T-helper 2 cell treated with Interferon-gamma antibody and Interleukin-4, amounts not matched to agents 100 ng/mL and 5 ng/mL, for 36 hours (primary cell): ENCODE measurements around the gene PSEN1. TPM values are rescaled to one million over a fixed set of nuclear protein-coding genes. Genes with fewer than 3 reads are reported as not detected.

ENCODE experiments used
- intact Hi-C: fragments of 100-400 bp; cut with micrococcal nuclease; formaldehyde crosslinking; loops from one replicate; pipeline ENCODE4 v1.15.1; 2023
- total RNA-seq: library from RNA; stranded (reverse); gene quantifications from 2 replicates; pipeline ENCODE4 v1.2.3, GENCODE V29; 2022

Gene PSEN1
- total RNA-seq, 1 donor from 2014 or later: 44.1 TPM

DNA sequence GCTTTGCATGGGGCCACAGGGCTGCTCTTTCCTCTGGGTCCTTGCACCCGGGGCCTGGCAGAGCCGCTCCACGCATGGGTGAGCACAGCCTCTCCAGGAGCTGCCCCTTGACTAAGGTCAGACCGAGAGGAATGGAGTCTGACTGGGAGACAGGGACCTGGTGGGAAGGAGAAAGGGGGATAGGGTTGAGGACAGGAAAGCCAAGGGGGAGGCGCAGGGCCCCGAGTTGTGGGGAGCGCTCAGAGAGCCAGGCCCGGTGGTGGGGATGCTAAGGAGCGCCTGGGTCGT, 117.0 kb downstream of the PSEN1 start:
- intact Hi-C loops: no loop called here

DNA sequence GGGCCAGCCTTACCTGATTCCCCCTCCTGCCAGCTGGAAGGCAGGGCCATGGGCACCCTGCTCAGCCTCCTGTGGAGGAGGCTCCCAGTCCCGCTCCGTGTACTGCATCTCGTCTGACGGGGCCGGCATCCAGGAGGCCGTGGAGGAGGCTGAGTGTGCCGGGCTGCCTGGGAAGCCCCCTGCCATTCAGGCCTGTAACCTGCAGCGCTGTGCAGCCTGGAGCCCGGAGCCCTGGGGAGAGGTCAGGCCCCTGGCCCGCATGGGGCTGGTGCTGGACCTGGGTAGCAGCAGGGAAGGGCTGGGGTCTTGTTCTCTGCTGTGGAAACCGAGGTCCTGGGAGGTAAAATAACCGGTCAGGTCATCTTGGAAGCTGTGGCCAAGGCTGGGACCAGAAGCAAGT, 117.4 kb downstream of the PSEN1 start:
- intact Hi-C loops: no loop called here

DNA sequence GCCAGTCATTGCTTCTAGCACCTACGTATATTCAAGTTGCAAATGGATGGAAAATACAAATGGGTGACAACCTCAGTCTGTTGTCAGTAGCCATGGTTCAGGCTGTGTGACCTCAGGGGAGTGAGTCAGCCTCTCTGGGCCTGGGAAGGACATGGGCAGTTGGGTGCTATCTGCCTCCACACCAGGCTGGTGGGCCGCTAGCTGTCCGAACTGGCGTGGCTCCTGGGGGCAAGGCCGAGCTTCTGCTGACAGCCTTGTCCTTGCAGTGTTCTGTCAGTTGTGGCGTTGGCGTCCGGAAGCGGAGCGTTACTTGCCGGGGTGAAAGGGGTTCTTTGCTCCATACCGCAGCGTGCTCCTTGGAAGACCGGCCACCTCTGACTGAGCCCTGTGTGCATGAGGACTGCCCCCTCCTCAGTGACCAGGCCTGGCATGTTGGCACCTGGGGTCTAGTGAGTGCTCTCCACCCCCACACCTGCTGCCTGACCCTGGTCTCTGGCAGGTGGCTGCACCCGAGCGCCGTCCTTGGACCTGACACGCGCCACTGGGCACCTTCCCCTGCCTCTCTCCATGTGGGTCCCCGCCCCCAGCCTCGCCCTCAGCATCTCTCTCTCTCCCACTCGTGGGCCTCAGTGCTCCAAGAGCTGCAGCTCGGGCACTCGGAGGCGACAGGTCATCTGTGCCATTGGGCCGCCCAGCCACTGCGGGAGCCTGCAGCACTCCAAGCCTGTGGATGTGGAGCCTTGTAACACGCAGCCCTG, 118.1 kb downstream of the PSEN1 start:
- intact Hi-C loops: no loop called here

DNA sequence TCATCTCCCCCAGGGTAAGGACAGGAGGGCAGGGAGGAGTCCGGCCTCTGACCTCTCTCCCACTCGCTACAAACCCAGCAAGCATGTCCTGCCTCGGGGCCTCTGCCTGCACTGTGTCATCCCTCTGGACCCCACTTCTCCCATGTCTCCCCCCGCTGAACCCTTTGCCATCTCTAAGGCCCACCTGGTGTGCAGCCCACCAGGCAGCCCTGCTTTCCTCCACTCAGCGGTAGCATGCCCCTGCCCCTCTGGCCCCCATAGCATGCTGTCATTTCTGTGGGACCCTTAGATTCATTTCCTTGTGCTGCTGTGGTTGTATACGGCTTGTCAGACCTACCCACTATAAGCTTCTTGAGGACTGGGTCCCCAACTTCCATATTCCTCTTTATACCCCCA, 118.7 kb downstream of the PSEN1 start:
- intact Hi-C loops: no loop called here

DNA sequence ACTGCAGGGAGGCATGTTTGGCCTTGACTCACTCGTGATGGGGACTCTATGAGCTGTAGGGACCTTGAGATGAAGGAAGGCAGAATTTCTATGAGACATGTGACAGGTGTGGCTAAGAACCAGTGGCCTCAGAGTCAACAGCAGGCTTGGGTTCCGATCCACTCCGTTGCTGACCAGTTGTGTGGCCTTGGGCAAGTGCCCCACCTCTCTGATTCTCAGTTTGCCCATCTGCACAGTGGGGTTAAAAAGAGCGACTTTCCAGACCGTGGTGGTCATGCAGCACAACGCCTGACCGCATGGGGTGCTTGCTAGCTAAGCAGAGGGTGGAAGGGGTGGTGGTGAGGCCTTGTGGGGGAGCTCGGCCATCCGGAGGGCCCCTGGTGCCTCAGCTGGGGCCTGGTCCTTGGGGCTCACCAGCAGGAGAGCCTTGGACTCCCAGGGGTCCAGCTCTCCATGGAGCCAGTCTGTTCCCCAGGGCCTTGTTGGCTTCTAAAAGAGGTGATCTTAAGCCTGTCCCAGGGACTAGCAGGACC, 119.5 kb downstream of the PSEN1 start:
- intact Hi-C loops: no loop called here

DNA sequence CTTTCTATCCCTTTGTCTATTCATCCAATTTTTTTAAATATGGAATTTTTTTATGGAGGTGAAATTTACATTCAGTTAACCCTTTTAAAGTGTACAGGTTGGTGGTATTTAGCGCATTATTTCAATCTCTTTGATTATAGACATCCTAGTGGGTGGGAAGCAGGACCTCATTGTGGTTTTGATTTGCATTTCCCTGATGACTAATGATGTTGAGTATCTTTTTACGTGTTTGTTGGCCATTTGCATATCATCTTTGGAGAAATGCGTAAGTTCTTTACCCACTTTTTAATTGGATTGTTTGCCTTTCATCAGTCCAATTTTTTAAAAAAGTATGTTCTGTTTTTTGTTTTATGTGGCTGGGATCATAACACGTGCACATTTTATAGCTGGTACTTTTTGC, 121.8 kb downstream of the PSEN1 start:
- intact Hi-C loops: no loop called here

DNA sequence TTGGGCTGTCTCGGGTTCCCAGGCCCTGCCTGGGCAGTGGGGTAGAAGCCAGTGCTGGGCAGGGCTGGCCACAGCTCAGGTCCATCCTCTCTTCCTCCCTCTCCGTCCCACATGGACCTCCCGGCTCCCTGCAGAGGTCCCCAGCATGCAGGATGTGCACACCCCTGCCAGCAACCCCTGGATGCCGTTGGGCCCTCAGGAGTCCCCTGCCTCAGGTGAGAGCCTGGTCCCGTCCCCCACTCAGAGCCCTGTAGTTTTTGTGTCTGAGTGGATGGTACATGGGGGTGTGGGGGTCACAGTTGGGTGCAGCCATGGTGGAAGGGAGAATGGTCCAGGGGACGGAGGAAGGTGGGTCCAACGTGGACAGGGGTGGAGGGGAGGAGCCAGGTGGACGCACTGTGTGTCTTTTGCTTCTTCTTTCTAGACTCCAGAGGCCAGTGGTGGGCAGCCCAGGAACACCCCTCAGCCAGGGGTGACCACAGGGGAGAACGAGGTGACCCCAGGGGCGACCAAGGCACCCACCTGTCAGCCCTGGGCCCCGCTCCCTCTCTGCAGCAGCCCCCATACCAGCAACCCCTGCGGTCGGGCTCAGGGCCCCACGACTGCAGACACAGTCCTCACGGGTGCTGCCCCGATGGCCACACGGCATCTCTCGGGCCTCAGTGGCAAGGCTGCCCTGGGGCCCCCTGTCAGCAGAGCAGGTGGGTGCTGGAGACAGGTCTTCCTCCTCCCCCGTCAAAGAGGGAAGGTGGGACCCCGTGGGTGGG, 122.7 kb downstream of the PSEN1 start:
- intact Hi-C loops: no loop called here

DNA sequence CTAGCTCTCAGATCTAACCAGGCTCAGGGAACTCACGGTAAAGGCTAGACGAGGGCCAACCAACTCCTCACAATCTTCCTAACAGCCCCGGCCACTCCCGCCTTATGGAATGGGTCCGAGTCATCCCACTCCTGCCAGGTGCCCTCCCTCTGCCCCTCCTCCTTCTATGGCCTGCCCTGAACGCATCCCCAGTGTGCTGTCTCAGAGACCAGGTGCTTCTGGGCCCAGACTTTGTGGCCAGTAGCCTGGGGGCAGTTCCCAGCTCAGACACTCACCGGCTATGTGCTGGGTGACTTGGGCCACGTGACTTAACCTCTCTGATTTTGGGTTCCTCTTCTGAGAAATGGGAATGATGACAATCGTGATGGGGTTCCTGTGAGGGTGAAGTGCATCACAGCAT, 123.5 kb downstream of the PSEN1 start:
- intact Hi-C loops: no loop called here

DNA sequence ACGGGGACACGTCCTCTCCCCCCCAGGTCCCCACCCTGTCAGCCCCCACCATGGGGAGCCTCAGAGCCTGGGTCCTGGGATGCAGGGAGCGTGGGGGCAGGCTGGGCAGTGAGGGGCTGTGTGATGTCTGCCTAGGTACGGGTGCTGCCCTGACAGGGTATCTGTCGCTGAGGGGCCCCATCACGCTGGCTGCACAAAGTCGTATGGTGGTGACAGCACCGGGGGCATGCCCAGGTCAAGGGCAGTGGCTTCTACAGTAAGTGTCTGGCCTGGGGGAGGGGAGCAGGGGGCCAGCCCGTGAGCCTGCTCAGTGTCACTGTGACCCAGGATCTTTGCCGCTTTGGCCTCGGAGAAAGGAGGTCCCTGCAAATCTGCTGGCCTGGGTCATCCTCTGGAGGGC, 124.3 kb downstream of the PSEN1 start:
- intact Hi-C loops: no loop called here

DNA sequence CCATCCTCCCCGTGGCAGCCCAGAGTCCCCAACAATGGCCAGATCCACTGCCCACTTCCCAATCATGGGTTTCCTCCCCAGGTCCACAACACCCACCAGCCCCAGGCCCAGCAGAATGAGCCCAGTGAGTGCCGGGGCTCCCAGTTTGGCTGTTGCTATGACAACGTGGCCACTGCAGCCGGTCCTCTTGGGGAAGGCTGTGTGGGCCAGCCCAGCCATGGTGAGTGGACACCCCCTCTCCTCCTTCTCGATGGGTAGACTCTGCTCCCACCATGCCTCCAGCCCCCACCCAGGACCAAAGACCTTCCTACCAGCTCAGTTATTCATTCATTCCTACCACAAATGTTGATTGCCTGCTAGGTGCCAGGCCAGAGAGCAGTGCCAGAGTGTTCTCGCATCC, 124.8 kb downstream of the PSEN1 start:
- intact Hi-C loops: no loop called here

DNA sequence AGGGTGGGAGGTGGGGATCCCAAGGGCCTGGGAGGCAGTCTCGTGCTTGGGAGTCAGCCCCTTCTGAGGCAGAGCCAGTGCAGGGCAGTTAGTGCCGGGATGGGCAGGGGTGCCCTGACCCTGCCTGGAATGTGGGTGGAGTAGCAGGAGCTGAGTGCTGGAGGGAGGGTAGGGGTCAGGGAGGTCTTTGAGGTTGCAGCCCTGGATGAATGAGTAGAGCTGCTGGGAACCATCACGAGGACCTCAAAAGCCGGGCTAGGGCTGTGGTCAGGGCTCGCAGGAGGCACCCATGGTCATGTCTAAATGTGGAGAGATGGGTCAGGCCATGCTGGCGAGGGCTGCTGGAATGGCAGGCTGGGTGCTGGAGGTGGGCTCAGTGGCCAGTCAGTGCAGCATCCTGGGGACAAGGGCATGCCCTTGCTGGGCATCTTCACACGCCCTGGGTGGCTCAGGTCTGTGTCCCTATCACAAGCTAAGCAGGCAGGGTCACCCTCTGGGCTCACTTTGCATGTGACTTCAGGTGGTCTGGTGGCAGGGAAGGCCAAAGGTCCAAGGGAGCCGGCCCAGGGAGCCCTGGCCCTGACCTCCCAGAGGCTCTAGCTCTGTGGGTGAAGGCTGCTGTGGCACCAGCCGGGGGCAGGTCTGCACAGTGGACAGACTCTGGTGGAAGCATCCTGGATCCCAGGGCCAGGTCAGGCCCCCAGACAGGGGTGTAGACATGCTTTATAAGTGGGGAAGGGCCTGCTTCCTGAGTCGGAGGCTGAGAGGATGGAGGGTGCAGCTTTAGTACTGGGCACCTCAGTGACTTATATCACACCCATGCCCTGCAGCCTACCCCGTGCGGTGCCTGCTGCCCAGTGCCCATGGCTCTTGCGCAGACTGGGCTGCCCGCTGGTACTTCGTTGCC, 125.5 kb downstream of the PSEN1 start:
- intact Hi-C loops: no loop called here

DNA sequence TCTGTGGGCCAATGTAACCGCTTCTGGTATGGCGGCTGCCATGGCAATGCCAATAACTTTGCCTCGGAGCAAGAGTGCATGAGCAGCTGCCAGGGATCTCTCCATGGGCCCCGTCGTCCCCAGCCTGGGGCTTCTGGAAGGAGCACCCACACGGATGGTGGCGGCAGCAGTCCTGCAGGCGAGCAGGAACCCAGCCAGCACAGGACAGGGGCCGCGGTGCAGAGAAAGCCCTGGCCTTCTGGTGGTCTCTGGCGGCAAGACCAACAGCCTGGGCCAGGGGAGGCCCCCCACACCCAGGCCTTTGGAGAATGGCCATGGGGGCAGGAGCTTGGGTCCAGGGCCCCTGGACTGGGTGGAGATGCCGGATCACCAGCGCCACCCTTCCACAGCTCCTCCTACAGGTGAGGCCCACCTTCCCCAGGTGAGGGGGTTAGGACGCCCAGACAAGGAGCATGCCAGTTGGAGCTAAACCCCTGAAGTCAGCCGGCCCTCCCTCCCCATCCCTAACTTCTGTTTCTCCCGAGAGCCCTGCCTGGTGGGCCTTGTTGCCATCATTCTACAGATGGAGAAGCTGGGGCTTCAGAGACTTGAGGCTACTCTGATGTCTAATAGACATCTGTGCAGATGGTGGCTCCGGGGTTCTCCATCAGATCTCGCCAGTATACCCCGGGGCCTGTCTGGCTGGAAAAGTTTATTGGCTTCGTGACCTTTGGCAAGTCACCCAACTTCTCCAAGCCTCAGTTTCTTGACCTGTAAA, 126.3 kb downstream of the PSEN1 start:
- intact Hi-C loops: no loop called here

DNA sequence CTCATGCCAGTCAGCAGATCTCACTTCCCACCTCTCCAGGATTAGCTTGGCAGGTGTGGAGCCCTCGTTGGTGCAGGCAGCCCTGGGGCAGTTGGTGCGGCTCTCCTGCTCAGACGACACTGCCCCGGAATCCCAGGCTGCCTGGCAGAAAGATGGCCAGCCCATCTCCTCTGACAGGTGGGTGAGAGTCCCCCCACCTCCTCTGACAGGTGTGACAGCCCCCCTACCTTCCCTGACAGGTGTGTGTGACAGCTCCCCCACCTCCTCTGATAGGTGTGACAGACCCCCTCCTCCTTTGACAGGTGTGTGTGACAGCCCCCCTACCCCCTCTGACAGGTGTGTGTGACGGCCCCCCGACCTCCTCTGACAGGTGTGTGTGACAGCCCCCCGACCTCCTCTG, 127.3 kb downstream of the PSEN1 start:
- intact Hi-C loops: no loop called here

DNA sequence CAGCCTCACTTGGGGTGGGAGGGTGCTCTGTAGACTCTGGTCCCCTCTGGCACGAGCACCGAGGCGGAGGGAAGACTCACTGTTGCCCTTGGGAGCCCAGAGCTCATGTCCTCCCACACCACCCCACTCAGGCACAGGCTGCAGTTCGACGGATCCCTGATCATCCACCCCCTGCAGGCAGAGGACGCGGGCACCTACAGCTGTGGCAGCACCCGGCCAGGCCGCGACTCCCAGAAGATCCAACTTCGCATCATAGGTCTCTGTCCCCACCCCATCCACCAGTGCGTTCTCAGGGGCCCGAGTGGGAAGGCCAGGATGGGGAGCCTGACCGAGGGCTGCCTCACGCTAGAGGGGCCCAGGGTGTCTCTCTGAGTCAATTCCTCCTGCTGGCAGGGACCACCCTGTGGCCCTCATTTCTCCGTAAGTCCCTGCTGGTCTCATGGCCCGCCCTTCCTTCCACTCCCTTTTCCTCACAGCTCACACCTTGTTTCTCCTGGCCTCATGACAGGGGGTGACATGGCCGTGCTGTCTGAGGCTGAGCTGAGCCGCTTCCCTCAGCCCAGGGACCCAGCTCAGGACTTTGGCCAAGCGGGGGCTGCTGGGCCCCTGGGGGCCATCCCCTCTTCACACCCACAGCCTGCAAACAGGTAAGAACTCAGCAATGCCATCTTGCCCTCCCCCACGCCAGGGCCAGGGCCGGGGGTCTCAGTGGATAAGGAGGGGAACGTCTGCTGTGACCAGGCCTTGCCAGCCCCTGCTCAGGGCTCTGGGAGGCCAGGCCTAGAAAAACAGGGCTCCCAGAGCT, 128.0 kb downstream of the PSEN1 start:
- intact Hi-C loops: no loop called here

DNA sequence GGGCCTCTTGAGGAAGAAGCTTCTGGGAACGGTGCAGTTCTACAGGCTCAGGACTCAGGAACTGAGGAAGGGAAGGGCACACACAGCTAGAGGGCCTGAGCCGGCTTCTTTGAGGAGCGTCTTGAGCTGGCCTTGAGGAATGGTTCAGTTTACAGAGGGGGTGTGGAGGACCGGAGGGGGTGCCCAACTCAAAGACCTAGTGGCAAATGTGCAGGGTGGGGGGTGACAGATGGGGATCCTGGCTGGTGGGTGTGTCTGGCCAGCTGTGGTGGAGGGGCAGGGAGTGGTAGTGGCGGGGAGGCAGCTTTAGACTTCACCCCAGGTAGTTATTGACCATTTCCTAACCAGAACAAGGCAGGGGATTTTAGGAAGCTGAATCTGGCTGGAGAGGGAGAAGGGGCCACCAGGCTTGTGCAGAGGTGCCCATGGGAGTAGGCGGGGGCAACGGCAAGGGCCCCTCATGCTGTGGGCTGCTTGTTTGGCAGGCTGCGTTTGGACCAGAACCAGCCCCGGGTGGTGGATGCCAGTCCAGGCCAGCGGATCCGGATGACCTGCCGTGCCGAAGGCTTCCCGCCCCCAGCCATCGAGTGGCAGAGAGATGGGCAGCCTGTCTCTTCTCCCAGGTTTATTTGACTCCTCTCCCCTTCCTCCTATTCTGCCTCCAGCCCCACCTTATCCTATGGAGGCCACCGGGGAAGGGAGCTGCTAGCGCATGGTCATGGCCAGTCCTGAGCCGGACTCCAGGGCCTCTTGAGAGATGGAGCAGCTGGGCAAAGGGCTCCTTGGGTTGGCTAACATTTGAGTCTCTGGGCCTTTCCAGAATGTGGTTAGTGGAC, 128.8 kb downstream of the PSEN1 start:
- intact Hi-C loops: no loop called here

DNA sequence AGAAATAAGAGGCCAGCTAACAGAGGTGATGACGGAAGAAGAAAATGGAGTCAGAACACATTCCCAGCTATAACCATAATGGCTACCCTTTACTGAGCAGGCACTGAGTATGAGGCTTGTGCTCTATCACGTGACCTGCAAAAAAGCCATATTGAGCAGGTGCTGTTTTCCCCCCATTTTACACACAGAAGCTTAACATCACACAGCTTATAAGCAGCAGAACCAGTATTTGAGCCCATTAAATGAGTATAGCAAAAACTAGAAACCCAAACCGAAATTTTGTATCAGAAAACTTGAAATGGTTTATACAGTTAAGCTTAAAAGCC, 129.4 kb downstream of the PSEN1 start:
- intact Hi-C loops: no loop called here

DNA sequence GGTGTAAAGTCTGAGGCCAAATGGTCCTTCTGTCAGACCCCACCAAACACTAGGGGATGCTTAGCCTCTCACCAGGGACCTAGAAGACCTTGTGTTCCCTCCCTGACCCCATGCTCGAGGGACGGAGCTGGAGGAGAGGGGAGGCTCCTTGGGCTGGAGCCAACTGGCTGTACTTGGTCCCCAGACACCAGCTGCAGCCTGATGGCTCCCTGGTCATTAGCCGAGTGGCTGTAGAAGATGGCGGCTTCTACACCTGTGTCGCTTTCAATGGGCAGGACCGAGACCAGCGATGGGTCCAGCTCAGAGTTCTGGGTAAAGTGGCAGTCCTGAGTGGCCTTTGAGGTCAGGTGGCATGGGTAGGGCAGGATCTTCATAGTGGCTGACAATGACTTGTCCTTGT, 130.0 kb downstream of the PSEN1 start:
- intact Hi-C loops: no loop called here

DNA sequence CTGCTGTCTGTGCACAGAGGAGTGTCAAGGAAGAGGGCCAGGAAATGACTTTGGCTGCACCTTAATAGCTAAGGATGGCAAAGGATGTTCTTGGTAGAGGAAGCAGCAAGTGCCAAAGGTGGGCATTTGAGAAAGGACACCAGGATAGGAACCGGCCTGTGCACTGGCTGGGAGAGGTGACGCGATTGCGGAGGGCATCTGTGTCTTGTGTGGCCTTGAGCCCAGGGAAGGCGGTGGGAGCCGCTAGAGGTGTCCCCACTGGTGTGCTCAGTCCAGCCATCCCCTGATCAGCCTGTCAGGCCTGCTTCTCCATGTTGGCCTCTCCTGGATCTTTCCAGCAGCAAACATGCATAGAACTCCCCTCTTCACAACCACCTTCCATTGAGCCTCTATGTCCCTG, 131.2 kb downstream of the PSEN1 start:
- intact Hi-C loops: no loop called here

DNA sequence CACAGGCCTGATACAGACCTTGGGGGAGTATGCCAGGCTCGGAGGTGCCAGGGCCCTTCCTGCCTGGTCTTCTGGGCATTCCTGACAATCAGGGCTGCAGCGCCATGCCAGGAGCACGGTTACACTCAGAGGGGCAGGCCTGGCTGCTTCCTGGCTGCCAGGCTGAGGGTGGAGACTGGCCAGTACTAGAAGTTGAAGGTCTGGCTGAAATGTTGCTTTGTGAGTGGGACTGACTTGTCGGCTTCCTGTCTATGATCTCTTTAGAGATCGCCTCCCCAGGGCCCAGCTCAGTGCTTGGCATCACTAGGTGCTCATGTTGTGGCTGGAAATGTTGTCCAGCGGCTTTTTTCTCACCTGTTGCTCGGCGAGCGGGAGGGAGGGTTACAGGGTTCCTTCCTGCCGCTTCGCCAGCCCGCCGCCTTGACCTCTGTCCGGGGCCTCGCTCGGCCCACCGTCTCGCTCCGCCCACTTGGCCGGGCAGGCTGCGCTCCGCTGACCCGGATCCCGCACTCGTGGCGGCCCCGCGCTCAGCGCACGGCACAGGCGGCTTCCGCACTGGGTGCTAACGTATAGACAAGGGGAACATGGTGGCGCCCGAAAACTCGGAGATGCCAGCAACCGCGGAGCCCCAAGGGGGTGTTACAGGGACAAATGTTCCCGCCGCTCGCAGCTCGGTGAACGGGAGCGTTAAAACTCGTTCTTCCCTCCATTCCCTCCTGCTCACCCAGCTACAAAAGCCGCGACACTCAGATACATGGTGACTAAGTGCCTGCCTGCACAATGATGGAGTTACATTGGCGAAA, 133.6 kb downstream of the PSEN1 start:
- intact Hi-C loops: no loop called here
